ENCODE data around the gene SCN11A. TPM values are rescaled to one million over a fixed set of nuclear protein-coding genes. Genes with fewer than 3 reads are reported as not detected.

SCN11A gene
- total RNA-seq, 1 experiment from 2014 or later, result 0.13 TPM

DNA sequence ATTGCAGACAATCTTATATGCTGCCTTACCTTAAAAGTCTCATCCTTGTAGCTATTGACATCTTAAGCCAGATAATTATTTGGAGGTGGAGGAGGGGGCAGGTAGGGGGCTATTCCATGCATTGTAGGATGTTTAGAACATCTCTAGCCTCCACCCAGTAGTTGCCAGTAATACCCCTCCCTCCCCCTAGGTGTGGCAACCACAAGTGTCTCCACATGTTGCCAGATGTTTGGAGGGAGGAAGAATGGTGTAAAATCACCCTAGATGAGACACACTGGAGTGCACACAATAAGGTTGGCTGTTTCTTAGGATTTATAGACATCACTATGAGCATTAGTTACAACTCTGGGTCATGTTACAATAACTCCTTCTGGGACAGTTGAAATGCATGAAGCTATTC, 28.3 kb upstream of the SCN11A start (continued):
- TF ChIP-seq HMGA2 (CRISPR knock-in tag; IDR thresholded peaks at IDR 0.05) (no peak), ESRRA (CRISPR knock-in tag; IDR thresholded peaks at IDR 0.05; ENCODE audit: borderline replicate concordance) (no peak), TP53 (CRISPR knock-in tag; IDR thresholded peaks at IDR 0.05) (no peak)
- TF ChIP-seq, protein P1, sequence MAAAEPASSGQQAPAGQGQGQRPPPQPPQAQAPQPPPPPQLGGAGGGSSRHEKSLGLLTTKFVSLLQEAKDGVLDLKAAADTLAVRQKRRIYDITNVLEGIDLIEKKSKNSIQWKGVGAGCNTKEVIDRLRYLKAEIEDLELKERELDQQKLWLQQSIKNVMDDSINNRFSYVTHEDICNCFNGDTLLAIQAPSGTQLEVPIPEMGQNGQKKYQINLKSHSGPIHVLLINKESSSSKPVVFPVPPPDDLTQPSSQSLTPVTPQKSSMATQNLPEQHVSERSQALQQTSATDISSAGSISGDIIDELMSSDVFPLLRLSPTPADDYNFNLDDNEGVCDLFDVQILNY (CRISPR knock-in tag; IDR thresholded peaks at IDR 0.05), result no peak
- TF ChIP-seq, protein P2, sequence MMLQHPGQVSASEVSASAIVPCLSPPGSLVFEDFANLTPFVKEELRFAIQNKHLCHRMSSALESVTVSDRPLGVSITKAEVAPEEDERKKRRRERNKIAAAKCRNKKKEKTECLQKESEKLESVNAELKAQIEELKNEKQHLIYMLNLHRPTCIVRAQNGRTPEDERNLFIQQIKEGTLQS (CRISPR knock-in tag; conservative IDR thresholded peaks at IDR 0.05), result no peak

DNA sequence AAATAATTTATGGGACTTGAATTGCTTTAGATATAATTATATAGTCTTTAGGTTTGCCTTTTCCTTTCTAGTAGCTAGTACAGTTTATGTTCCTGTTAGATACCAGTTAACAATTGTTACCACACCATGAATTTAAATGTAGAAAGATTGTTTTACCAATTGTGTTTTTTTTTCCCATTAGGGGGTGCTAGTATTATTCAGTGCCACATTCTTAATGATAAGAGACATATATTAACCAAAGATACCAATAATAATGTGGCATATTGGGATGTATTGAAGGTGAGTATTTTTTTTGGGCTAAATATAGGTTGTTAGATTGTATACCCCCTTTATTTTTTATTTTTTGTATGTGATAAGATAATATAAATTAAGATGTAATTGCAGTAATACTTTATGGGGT, 27.8 kb upstream of the SCN11A start:
- CTCF ChIA-PET, result interaction anchor here (0.6 to 1.1 kb wide), 2 partner anchors 11 to 209 kb away, joined by 4 read pairs; no protein-coding TSS in a partner anchor
- POLR2A ChIA-PET, result no interaction called here
- DNase-seq (ENCODE audit: low spot score) (no peak), ATAC-seq (no peak)
- Mint-ChIP-seq H3K36me3 (peaks cover 43% of the 10 kb centered on the region), H3K9me3 (no peaks in the 10 kb centered on the region), H3K27ac (no peak overlapping the region), H3K4me1 (no peaks in the 10 kb centered on the region), H3K4me3 (no peak overlapping the region), H3K27me3 (ENCODE audit: low read depth) (no peaks in the 10 kb centered on the region)
- TF ChIP-seq, protein P3, sequence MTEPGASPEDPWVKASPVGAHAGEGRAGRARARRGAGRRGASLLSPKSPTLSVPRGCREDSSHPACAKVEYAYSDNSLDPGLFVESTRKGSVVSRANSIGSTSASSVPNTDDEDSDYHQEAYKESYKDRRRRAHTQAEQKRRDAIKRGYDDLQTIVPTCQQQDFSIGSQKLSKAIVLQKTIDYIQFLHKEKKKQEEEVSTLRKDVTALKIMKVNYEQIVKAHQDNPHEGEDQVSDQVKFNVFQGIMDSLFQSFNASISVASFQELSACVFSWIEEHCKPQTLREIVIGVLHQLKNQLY (CRISPR knock-in tag; IDR thresholded peaks at IDR 0.05), result no peak
- TF ChIP-seq, protein P4, sequence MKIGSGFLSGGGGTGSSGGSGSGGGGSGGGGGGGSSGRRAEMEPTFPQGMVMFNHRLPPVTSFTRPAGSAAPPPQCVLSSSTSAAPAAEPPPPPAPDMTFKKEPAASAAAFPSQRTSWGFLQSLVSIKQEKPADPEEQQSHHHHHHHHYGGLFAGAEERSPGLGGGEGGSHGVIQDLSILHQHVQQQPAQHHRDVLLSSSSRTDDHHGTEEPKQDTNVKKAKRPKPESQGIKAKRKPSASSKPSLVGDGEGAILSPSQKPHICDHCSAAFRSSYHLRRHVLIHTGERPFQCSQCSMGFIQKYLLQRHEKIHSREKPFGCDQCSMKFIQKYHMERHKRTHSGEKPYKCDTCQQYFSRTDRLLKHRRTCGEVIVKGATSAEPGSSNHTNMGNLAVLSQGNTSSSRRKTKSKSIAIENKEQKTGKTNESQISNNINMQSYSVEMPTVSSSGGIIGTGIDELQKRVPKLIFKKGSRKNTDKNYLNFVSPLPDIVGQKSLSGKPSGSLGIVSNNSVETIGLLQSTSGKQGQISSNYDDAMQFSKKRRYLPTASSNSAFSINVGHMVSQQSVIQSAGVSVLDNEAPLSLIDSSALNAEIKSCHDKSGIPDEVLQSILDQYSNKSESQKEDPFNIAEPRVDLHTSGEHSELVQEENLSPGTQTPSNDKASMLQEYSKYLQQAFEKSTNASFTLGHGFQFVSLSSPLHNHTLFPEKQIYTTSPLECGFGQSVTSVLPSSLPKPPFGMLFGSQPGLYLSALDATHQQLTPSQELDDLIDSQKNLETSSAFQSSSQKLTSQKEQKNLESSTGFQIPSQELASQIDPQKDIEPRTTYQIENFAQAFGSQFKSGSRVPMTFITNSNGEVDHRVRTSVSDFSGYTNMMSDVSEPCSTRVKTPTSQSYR (CRISPR knock-in tag; IDR thresholded peaks at IDR 0.05), result no peak
- TF ChIP-seq, protein P5, sequence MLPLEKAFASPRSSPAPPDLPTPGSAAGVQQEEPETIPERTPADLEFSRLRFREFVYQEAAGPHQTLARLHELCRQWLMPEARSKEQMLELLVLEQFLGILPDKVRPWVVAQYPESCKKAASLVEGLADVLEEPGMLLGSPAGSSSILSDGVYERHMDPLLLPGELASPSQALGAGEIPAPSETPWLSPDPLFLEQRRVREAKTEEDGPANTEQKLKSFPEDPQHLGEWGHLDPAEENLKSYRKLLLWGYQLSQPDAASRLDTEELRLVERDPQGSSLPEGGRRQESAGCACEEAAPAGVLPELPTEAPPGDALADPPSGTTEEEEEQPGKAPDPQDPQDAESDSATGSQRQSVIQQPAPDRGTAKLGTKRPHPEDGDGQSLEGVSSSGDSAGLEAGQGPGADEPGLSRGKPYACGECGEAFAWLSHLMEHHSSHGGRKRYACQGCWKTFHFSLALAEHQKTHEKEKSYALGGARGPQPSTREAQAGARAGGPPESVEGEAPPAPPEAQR (CRISPR knock-in tag; IDR thresholded peaks at IDR 0.05), result no peak
- TF ChIP-seq, protein P6, sequence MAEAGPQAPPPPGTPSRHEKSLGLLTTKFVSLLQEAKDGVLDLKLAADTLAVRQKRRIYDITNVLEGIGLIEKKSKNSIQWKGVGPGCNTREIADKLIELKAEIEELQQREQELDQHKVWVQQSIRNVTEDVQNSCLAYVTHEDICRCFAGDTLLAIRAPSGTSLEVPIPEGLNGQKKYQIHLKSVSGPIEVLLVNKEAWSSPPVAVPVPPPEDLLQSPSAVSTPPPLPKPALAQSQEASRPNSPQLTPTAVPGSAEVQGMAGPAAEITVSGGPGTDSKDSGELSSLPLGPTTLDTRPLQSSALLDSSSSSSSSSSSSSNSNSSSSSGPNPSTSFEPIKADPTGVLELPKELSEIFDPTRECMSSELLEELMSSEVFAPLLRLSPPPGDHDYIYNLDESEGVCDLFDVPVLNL (CRISPR knock-in tag; IDR thresholded peaks at IDR 0.05; ENCODE audit: borderline replicate concordance, low read depth), result no peak
- TF ChIP-seq, protein P7, sequence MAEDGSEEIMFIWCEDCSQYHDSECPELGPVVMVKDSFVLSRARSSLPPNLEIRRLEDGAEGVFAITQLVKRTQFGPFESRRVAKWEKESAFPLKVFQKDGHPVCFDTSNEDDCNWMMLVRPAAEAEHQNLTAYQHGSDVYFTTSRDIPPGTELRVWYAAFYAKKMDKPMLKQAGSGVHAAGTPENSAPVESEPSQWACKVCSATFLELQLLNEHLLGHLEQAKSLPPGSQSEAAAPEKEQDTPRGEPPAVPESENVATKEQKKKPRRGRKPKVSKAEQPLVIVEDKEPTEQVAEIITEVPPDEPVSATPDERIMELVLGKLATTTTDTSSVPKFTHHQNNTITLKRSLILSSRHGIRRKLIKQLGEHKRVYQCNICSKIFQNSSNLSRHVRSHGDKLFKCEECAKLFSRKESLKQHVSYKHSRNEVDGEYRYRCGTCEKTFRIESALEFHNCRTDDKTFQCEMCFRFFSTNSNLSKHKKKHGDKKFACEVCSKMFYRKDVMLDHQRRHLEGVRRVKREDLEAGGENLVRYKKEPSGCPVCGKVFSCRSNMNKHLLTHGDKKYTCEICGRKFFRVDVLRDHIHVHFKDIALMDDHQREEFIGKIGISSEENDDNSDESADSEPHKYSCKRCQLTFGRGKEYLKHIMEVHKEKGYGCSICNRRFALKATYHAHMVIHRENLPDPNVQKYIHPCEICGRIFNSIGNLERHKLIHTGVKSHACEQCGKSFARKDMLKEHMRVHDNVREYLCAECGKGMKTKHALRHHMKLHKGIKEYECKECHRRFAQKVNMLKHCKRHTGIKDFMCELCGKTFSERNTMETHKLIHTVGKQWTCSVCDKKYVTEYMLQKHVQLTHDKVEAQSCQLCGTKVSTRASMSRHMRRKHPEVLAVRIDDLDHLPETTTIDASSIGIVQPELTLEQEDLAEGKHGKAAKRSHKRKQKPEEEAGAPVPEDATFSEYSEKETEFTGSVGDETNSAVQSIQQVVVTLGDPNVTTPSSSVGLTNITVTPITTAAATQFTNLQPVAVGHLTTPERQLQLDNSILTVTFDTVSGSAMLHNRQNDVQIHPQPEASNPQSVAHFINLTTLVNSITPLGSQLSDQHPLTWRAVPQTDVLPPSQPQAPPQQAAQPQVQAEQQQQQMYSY (CRISPR knock-in tag; IDR thresholded peaks at IDR 0.05), result no peak
- TF ChIP-seq CREM (CRISPR knock-in tag; IDR thresholded peaks at IDR 0.05), result no peak
- TF ChIP-seq, protein P8, sequence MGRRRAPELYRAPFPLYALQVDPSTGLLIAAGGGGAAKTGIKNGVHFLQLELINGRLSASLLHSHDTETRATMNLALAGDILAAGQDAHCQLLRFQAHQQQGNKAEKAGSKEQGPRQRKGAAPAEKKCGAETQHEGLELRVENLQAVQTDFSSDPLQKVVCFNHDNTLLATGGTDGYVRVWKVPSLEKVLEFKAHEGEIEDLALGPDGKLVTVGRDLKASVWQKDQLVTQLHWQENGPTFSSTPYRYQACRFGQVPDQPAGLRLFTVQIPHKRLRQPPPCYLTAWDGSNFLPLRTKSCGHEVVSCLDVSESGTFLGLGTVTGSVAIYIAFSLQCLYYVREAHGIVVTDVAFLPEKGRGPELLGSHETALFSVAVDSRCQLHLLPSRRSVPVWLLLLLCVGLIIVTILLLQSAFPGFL (CRISPR knock-in tag; IDR thresholded peaks at IDR 0.05; ENCODE audit: borderline replicate concordance), result no peak
- TF ChIP-seq GRHL2 (CRISPR knock-in tag; IDR thresholded peaks at IDR 0.05; ENCODE audit: insufficient replicate concordance, severe bottlenecking), result no peak
- no peak for TF ChIP-seq MXD4 (CRISPR knock-in tag; IDR thresholded peaks at IDR 0.05; ENCODE audit: borderline replicate concordance)
- TF ChIP-seq ZNF121 (CRISPR knock-in tag; IDR thresholded peaks at IDR 0.05), result no peak

Measured in WTC11 (cell line).